Fibroblast of upper back skin (primary cell): ENCODE data around the gene SCNM1.

Source experiments
- DNase-seq: peaks from one replicate; pipeline ENCODE4 v3.0.0-alpha.2; 2013

SCNM1 gene, protein sequence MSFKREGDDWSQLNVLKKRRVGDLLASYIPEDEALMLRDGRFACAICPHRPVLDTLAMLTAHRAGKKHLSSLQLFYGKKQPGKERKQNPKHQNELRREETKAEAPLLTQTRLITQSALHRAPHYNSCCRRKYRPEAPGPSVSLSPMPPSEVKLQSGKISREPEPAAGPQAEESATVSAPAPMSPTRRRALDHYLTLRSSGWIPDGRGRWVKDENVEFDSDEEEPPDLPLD

GRCh38 chr1:151165738-151166504, at the start of gene SCNM1, which contains the start of gene LYSMD1:
Gene SCNM1, plus strand, starts transcription at chr1:151166144. Its CDS starts 9 bp downstream, at chr1:151166153.
Gene LYSMD1, minus strand, starts transcription at chr1:151165902. Its CDS starts 644 bp downstream, at chr1:151165258.
- DNase-seq, result peak; percentile 99

GRCh38 chr1:151124763-151125403, 41.1 kb upstream of the SCNM1 start:
- DNase-seq, result no peak

GRCh38 chr1:151128800-151129199, 37.1 kb upstream of the SCNM1 start:
- no peak for DNase-seq

DNA sequence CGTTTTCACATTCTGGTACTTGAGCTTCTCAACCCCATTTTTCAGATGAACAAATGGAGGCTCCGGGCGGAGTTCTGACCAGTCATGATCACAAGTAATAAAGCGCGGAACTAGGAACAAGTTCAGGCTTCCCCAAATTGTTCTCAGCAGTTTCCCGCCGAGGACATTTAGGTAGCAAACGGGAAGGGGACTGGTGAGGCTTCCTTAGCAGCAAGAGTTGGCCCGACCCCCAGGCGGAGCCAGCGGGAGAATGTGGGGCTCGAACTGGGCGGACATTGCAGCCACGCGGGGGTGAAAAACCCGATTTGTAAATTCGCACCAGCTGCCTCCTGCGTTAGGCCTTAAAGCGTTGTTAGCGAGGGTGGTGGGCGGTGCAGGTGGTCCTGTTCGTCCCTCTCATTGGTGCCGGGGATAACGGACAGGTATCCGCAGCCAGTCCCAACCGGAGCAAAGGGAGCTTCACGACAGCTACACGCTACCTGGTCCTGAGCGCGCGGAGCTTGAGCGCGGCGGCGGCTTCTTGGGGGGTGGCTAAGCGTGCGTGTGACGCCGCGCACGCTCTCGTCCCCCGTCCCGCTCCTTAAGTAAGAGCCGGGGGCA, 34.9 kb upstream of the SCNM1 start:
- peak; percentile 89 for DNase-seq

DNA sequence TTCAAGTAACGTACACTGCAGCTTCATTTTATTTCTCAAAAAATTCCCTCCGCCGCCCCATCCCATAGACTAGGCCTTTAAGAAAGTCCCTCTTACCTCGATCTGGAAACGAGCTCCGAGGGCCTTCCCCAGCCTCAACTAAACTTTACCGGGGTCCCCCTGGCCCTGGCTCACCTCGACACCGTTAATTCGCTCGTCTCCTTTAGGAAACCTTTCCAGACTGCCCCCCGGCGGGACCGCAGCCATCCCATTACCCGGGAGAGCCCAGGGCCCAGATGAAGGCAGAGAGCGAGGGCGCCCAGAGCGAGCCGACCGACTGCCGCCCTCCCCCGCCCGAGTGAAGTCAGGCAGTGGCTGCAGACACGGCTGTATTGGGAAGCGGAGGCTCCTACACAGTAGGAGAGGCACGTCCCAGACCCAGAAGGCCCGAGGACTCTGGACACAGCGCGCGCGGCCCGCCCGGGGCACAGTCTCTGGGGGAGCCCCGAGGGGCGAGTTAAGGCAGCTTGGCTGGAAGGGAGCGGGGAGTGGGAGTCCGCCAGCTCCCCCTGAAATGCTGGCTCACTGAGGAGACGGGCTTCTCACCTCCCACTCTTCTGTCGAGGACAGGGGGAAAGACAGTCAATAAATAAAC, 34.1 kb upstream of the SCNM1 start:
- DNase-seq, result peak; percentile 17

GRCh38 chr1:151132335-151133017, 33.5 kb upstream of the SCNM1 start:
- no peak for DNase-seq

- no peak for DNase-seq
These were observed 32.7 kb upstream of the SCNM1 start for GRCh38 chr1:151133018-151133806.

DNA sequence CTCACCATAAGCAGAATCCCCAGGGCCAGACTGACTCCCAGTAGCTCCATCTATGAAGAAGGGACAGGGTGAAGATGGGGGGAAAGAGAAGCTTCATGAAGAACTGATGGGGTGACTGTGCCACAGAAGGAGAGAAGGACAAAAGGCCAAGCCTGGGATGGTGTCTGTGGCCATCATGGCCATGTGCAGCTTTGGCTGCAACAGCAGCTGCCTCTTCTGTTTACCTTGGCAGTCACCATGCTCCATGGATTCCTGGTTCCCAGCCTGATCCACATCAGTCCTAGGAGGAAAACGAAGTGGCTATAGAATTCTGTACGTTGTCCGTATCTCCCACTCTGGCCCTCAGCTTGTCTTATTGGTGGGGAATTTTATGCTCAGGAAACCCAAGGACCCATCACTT, 31.5 kb upstream of the SCNM1 start:
- DNase-seq, result no peak

- DNase-seq, result no peak
These were observed 31.0 kb upstream of the SCNM1 start for GRCh38 chr1:151134991-151135390.

DNA sequence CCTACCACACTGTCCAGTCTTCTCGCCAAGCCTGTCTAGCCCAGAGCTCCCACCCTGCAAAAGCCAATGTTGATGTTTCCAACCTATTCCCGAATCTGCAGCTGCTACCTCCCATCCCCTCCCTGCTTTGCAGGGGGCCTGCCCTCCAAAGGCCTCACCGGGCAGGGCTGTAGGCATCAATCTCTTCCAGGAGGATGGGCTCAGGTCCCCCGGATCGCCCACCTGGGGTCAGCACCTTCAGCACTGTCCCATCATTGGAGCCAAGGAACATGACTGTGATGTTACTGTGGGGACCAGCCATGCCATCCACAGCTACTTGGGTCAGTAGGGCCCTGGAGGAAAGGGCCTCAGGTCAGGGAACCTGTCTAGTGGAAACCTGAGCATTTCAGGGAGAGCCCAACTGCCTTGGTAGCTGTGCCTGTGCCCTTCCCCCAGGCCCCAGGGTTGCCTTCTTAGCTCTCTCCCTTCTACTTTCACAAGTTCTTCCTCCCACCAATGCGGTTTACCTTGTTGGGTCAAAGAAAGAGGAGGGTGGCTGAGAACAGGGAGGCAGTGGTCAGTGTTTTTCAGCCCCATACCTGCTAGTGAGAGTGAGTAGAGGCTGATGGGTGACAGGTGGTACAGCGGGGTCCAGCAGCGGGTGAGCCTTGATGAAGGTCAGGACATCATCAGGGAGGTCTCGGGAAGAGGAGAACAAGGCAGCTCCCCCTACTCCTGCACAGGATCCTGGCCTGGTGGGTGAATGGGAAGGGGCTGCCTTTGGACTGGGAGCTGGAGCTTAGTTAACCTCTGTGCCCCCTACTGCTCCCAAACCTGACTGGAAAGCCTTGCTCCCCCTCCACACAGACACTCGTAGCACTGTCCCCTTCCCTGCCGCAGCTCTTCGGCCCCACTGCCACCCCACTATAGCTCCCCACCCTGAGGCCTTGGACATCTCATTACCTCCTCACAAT, 30.2 kb upstream of the SCNM1 start:
- DNase-seq, result no peak

DNA sequence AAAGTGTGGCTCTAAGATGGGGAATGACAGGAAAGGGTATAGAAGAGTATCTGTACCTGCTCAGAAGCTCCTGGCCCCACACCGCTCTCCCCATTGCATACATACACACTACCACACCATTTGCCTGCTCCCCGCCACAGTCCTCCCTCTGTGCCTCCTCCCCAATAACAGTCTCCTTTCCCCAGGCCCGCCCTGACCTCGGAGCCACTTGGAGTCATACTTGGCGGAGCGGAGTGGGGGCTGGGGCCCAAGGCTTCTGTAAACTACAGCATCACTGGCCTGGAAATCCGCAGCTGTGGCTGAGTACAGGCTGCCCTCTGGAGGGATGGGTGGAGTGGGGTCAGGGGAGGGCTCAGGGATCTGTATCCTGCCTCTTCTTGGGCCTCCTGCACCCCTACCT, 28.2 kb upstream of the SCNM1 start:
- DNase-seq, result no peak

- DNase-seq, result no peak
These were observed 23.4 kb upstream of the SCNM1 start for GRCh38 chr1:151142411-151143056.

DNA sequence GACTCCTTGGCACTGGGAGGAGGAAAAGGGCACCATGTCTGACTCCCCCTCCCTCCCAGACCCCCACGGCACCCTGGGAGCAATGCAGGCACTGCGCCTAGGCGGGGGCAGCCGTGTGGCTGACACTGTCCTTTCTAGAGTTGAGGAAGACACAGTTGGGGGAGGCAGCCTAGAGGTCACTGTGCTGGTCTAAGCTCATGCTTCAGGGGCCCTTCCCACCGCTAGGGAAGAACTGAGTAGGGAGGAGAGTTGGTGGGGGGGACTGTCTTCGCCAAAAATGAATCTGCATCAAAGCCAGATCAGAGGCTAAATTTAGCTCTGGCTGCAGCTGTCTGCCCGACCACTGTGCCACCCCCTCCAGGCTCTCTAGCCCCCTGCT, 22.9 kb upstream of the SCNM1 start:
- no peak for DNase-seq

GRCh38 chr1:151143986-151144385, 22.0 kb upstream of the SCNM1 start:
- no peak for DNase-seq

DNA sequence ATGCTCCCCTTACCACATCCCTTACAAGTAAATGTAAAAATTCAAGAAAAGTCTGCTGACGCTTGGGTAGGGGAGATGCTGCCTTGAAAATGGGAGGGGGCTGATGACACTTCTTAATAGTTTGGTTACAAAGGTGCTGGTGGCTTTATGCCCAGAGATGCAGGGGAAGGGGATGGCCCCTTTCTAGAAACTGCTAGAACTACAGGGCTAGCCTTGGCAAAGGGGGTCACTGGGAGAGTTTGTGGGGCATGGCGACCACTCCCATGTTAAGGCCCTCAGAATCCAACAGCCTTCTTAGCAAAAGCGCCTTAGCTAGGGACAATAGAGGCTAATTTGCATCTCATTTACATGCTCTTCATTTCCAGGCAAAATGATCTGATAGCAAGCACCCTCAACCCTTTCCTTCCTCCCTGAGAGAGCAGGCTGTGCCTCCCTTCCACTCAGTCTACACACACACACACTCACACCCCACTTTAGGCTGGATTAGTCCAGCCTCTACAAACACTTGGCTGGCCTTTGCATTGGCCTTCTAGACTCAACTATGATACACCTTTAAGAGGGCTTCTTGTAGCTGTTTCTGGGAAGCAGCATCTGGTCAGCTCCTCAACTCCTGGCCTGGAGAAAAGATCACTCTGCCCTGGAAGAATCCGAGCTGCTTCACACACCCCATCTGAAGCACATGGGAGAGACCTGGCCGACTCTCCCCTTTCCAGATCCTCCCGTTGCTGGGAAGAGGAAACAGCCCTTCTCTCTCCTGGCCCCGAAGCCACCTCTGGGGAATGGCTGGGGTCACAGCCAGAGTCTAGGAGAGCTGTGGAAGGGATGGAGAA, 21.3 kb upstream of the SCNM1 start:
- DNase-seq, result no peak

DNA sequence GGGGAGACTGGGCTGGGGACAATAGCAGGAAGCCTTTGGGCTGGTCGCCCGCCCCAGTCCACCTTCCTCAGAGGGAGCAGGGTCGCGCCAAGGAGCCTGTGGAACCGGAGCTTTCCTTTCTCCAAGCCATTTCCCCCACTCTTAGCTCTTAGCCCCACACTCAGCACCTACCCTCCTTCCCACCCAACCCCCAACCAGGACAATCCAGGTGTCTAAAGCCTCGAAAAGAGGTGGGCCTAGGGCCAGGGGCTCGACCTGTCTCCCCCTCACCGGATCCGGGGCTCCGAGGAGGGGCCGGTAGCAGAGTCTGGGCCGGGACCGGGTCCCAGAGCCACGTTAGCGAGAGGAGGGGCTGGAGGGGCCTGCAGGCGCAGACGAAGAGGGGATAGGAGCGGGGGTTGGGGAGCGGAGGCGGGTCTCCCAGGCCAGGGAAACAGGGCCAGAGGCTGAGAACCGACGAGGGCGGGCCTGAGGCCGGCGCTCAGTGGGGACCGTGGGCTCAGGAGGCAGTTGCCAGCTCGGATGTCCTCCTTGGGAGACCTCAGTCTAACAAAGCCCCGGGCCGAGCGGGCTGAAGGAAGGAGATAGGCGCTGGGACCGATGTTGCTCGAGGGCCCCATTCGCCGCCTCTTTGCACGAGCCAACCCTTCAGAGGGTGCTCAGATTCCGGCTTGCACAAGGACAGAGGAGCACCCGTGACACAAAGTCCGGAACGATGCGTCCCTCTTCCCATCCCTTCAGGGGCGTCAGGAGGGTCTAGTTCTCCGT, 20.5 kb upstream of the SCNM1 start:
- no peak for DNase-seq

GRCh38 chr1:151146072-151146411, 19.9 kb upstream of the SCNM1 start:
- DNase-seq, result no peak

DNA sequence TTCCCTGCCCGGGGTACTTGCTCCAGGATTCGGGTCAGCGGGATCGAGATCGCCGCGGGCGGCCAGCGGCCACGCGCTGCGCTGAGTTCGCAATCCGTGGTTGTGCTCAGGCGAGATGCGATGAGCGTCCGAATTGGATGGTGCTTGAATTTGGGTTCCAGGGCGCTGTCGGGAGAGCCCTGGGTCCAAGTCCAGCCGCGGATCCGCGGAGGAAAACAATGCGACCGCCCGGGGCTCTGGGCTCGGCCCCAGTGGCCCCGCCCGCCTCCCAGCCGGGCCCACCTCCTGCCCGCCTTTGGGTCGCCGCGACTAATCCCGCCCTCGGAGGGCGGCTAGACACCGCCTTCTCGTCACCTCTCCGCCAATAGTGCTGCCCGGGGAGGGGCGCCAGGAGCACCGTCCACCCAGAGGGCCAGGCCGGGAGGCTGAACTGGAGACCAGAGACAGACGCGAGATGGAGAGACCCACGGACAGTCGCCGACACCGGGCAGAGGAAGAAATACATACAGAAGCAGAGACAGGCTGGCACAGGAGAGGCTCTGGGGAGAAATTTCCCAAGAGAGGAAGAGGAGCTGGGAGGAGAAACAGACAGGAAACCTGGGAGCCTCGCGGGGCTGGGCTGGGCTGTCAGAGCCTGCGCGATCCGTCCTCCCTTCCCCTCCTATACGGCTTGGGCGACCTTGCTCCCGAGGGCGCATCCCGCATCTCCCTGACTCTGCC, 19.4 kb upstream of the SCNM1 start, which contains the start of gene SEMA6C:
SEMA6C (minus strand) TSS at position 220 of the 720 bp plus-strand sequence. CDS start 4,010 bp downstream, outside the sequence.
- DNase-seq, result peak; percentile 88
